ENCODE results near the gene NAA35.

DNA sequence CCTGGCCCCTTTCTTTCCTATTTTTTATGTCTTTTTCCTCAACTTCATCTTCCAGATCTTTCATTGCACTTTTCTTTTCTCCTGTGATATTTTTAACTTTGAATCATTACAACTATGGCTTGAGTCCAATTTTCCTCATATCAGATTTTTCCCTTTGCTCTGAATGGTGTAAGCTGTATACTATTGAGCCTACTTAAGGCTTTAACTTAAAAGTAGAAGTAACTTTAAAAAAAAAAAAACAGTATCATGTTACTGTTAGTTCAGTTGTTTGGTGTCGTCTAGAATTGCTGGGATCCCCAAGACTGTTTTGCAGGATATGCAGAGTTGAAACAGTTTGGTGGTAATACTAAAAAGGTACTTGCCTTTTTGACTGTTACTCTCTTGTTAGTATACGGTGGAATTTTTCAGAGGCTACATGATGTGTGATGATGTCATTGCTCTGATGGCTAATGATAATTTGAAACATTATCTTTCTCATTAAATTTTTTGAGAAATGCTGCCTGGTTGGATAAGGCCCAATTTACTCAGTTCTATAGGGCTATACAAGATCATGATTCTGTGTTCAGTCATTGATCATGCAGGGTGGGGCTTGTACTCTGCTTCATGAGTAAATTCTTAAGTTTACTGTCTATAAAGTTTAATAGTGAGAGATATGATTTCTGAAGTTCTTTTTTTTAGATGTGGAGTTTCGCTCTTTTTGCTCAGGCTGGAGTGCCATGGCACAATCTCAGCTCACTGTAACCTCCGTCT lies 8.8 kb downstream of the NAA35 start:
- TF ChIP-seq, protein P1, sequence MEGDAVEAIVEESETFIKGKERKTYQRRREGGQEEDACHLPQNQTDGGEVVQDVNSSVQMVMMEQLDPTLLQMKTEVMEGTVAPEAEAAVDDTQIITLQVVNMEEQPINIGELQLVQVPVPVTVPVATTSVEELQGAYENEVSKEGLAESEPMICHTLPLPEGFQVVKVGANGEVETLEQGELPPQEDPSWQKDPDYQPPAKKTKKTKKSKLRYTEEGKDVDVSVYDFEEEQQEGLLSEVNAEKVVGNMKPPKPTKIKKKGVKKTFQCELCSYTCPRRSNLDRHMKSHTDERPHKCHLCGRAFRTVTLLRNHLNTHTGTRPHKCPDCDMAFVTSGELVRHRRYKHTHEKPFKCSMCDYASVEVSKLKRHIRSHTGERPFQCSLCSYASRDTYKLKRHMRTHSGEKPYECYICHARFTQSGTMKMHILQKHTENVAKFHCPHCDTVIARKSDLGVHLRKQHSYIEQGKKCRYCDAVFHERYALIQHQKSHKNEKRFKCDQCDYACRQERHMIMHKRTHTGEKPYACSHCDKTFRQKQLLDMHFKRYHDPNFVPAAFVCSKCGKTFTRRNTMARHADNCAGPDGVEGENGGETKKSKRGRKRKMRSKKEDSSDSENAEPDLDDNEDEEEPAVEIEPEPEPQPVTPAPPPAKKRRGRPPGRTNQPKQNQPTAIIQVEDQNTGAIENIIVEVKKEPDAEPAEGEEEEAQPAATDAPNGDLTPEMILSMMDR (IDR thresholded peaks at IDR 0.05): no peak
- no peak for TF ChIP-seq POLR2A (IDR thresholded peaks at IDR 0.05)

Measured in tibial nerve (tissue), 3 donors.